Psoas muscle (tissue), 8 donors: ENCODE results near the gene PRDM10. TPM values are rescaled to one million over a fixed set of nuclear protein-coding genes. Genes with fewer than 3 reads are reported as not detected.

ENCODE experiments used
- ATAC-seq, 4 donors: fragments of 200-7000 bp; cut with Tn5 transposase; one replicate each; pipeline ENCODE4 v1.9.1; 2020; ENCODE audit warnings: moderate library complexity in 3 of 4, mild to moderate bottlenecking in 2 of 4
- DNase-seq, 2 donors: peaks; one replicate each; pipeline ENCODE4 v3.0.0-alpha.2; 2020
- H3K27ac ChIP-seq: fragments of 200-600 bp; one replicate; pipeline ENCODE4 v1.8.0; 2022
- H3K27me3 ChIP-seq, 3 donors: fragments of 200-600 bp in 1 of 3; one replicate each; pipeline versions ENCODE4 v1.6.1 to v1.8.0; 2013 to 2022; ENCODE audit warnings: low read length in 2 of 3, mild to moderate bottlenecking in 2 of 3, moderate library complexity in 1 of 3; ENCODE audit not compliant: insufficient read depth in 3 of 3
- H3K36me3 ChIP-seq, 2 donors: fragments of 200-600 bp in 1 of 2; one replicate each; pipeline versions ENCODE4 v1.6.1 to v1.8.0; 2013 to 2022; ENCODE audit warnings: low read depth in 1 of 2, mild to moderate bottlenecking in 1 of 2, moderate library complexity in 1 of 2; ENCODE audit not compliant: insufficient read depth in 1 of 2
- H3K4me1 ChIP-seq: fragments of 200-600 bp; one replicate; pipeline ENCODE4 v1.8.0; 2022
- H3K4me3 ChIP-seq: fragments of 200-600 bp; one replicate; pipeline ENCODE4 v1.8.0; 2022; ENCODE audit warnings: mild to moderate bottlenecking
- H3K9me3 ChIP-seq: fragments of 200-600 bp; one replicate; pipeline ENCODE4 v1.8.0; 2022
- WGBS, 3 donors: extraction: QIAGEN DNeasy Blood & Tissue Kit; methylation state at CpG; one replicate each; pipeline versions ENCODE4 v1.1.6 to v1.1.7; 2013; 5-methylcytosine and 5-hydroxymethylcytosine counted together
- intact Hi-C, 2 donors: fragments of 100-400 bp; cut with DNase I; formaldehyde crosslinking; loops; one replicate each; pipeline versions ENCODE4 v1.11.0 to v1.14.2; 2022
- polyA plus RNA-seq, 3 donors: library from polyadenylated mRNA; stranded (reverse); fragments of 200-250 nt; gene quantifications; one replicate each; pipeline ENCODE4 v1.2.3, GENCODE V29; 2013
- total RNA-seq, 4 donors: library from RNA; stranded (reverse); fragmentation: NEBNext Ultra II Directional in 2 of 4; extraction: Animal tissue kit (Norgen Biotek cat#: 25700) in 2 of 4; gene quantifications; one replicate each; pipeline versions ENCODE4 v1.2.1 to v1.2.4, GENCODE V29; 2021 to 2023
- TF ChIP-seq, protein P1 (sequence below): fragments of 200-600 bp; IDR thresholded peaks from one replicate; pipeline ENCODE4 v1.8.0; 2022; ENCODE audit warnings: antibody characterized with exemption
- donor health status: healthy with polysubstance abuse.
- donor health status: DM: no; HTN: no; CAD: no; lungs with moderate emphysema.
- donor health status: Bipolar disorder and iron deficiency.
- donor health status: healthy.
- donor health status: DM: yes; HTN: yes; CAD: no.
- donor health status: DM: no; HTN: no; CAD: no.
- donor health status: DM: no; HTN: no; CAD: no.
- donor health status: DM: yes; HTN: yes; CAD: no.

PRDM10 gene
- total and polyA plus RNA-seq, 7 donors = 2.5 to 7.8 (median 4.2) TPM

DNA sequence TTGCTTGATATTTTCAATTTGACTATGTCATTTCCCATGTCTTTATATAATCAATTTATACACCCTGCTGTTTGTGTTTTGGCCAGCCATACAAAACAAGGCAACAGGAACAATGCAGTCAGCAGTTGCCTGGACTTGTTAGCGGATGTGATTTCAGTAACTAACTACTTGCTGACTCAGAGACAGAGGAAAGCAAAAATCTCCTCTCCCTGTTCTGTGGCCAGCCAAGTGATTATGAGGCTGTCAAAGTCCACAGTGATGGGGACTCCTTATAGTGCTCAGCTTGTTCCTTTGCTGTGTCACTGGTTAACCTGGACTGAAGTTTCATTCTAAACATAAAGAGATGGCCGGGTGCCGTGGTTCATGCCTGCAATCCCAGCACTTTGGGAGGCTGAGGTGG, 34.4 kb upstream of the PRDM10 start:
- Histone ChIP-seq H3K27me3 (peaks cover 0 to 5% (median 0%) of the 10 kb centered on the region in 3 donors), H3K36me3 (no peaks in the 10 kb centered on the region), H3K9me3 (no peaks in the 10 kb centered on the region), H3K4me1 (no peaks in the 10 kb centered on the region), H3K27ac (no peak overlapping the region), H3K4me3 (no peak overlapping the region)
- DNase-seq = no peak
- TF ChIP-seq, protein P1, sequence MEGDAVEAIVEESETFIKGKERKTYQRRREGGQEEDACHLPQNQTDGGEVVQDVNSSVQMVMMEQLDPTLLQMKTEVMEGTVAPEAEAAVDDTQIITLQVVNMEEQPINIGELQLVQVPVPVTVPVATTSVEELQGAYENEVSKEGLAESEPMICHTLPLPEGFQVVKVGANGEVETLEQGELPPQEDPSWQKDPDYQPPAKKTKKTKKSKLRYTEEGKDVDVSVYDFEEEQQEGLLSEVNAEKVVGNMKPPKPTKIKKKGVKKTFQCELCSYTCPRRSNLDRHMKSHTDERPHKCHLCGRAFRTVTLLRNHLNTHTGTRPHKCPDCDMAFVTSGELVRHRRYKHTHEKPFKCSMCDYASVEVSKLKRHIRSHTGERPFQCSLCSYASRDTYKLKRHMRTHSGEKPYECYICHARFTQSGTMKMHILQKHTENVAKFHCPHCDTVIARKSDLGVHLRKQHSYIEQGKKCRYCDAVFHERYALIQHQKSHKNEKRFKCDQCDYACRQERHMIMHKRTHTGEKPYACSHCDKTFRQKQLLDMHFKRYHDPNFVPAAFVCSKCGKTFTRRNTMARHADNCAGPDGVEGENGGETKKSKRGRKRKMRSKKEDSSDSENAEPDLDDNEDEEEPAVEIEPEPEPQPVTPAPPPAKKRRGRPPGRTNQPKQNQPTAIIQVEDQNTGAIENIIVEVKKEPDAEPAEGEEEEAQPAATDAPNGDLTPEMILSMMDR = no peak
- 51 to 57% (median 56%) methylated on average over 3 of the region's 3 CpGs for WGBS, 3 donors
- intact Hi-C loops = no loop called here
- ATAC-seq = no peak

GRCh38 chr11:130034236-130034635, 31.6 kb upstream of the PRDM10 start:
- Histone ChIP-seq H3K9me3 (no peaks in the 10 kb centered on the region), H3K27me3 (no peaks in the 10 kb centered on the region), H3K4me1 (no peaks in the 10 kb centered on the region), H3K36me3 (no peaks in the 10 kb centered on the region), H3K4me3 (no peak overlapping the region), H3K27ac (no peak overlapping the region)
- TF ChIP-seq, protein P1 = no peak
- ATAC-seq (no peak), DNase-seq (no peak)
- intact Hi-C loops = no loop called here

DNA sequence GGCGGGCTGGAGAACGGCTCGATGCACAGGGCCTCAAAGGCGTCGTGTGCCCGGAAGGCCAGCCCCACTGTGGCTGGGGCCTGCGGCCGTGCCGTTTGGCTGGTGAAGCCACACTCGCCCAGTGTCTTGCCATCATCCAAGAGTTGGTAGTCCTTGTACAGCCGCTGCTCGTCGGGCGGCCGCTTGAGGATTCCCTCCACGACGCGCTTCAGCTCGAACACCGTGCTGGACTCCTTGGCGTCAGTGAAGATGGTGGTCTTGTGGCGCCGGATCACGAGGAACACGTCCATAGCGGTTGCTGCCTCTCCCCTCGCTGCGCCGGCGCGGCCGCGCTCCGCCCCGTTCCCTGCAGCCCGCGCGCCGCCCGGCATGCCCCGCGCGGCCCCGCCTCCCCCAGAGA, 30.3 kb upstream of the PRDM10 start:
- WGBS, 3 donors = 88 to 92% (median 91%) methylated on average over 44 of the region's 44 CpGs
- intact Hi-C loops = no loop called here

GRCh38 chr11:130031945-130032344, 29.3 kb upstream of the PRDM10 start:
- no peaks in the 10 kb centered on the region for H3K9me3 ChIP-seq
- ATAC-seq = no peak
- intact Hi-C loops = no loop called here
- H3K27ac ChIP-seq = no peak overlapping the region
- WGBS, 3 donors = 89 to 97% (median 95%) methylated on average over 2 of the region's 2 CpGs
- H3K27me3 ChIP-seq = no peaks in the 10 kb centered on the region
- TF ChIP-seq, protein P1 = no peak
- no peaks in the 10 kb centered on the region for H3K36me3 ChIP-seq
- no peaks in the 10 kb centered on the region for H3K4me1 ChIP-seq
- no peak for DNase-seq
- H3K4me3 ChIP-seq = no peak overlapping the region

More for the DNA sequence above, 30.3 kb upstream of the PRDM10 start:
- TF ChIP-seq, protein P1 = no peak
- ATAC-seq (no peak), DNase-seq (no peak)
- Histone ChIP-seq H3K27ac (no peak overlapping the region), H3K36me3 (no peaks in the 10 kb centered on the region), H3K9me3 (no peaks in the 10 kb centered on the region), H3K27me3 (no peaks in the 10 kb centered on the region), H3K4me3 (no peak overlapping the region), H3K4me1 (no peaks in the 10 kb centered on the region)

GRCh38 chr11:130031056-130031455, 28.4 kb upstream of the PRDM10 start:
- intact Hi-C loops = no loop called here
- ATAC-seq (no peak), DNase-seq (no peak)
- H3K27ac ChIP-seq = no peak overlapping the region
- no peaks in the 10 kb centered on the region for H3K27me3 ChIP-seq
- no peaks in the 10 kb centered on the region for H3K4me1 ChIP-seq
- no peaks in the 10 kb centered on the region for H3K36me3 ChIP-seq
- H3K9me3 ChIP-seq = no peaks in the 10 kb centered on the region
- H3K4me3 ChIP-seq = no peak overlapping the region
- TF ChIP-seq, protein P1 = no peak
- 67 to 100% (median 94%) methylated on average over 1 of the region's 1 CpG for WGBS, 3 donors
